Fibroblast of skin of left quadriceps (primary cell): ENCODE measurements around the gene CXCL6.

Source experiments
- DNase-seq, 2 experiments: peaks; one replicate each; pipeline ENCODE4 v3.0.0-alpha.2; 2013; ENCODE audit warnings: low read depth in 2 of 2

The CXCL6 gene

GRCh38 chr4:73836373-73837279 is at the start of gene CXCL6:
Gene CXCL6 (plus strand): TSS chr4:73836678. CDS start chr4:73836751, 73 bp downstream.
- DNase-seq, result no peak

GRCh38 chr4:73788411-73788810 is 48.1 kb upstream of the CXCL6 start:
- no peak for DNase-seq

GRCh38 chr4:73798842-73799241 is 37.6 kb upstream of the CXCL6 start:
- no peak for DNase-seq

GRCh38 chr4:73800206-73800605 is 36.3 kb upstream of the CXCL6 start:
- DNase-seq, result no peak

GRCh38 chr4:73801692-73802091 is 34.8 kb upstream of the CXCL6 start:
- no peak for DNase-seq

GRCh38 chr4:73803213-73803612 is 33.3 kb upstream of the CXCL6 start:
- no peak for DNase-seq

GRCh38 chr4:73810191-73810590 is 26.3 kb upstream of the CXCL6 start:
- no peak for DNase-seq

GRCh38 chr4:73811841-73812240 is 24.6 kb upstream of the CXCL6 start:
- no peak for DNase-seq

- DNase-seq, result no peak
Observed at GRCh38 chr4:73814679-73815078, 21.8 kb upstream of the CXCL6 start.

- DNase-seq, result no peak
Observed at GRCh38 chr4:73815145-73815544, 21.3 kb upstream of the CXCL6 start.

GRCh38 chr4:73816814-73817213 is 19.7 kb upstream of the CXCL6 start:
- DNase-seq, result peak; percentile 85 to 86

GRCh38 chr4:73817341-73817740 is 19.1 kb upstream of the CXCL6 start:
- no peak for DNase-seq

- no peak for DNase-seq
Observed at GRCh38 chr4:73821325-73821724, 15.2 kb upstream of the CXCL6 start.

- no peak for DNase-seq
Observed at GRCh38 chr4:73822389-73822788, 14.1 kb upstream of the CXCL6 start.

GRCh38 chr4:73822812-73823504 is 13.5 kb upstream of the CXCL6 start:
- no peak for DNase-seq

- no peak for DNase-seq
Observed at GRCh38 chr4:73823760-73824159, 12.7 kb upstream of the CXCL6 start.

GRCh38 chr4:73828956-73829355 is 7.5 kb upstream of the CXCL6 start:
- DNase-seq, result no peak

- peak; percentile 72 to 74 for DNase-seq
Observed at GRCh38 chr4:73831569-73831968, 4.9 kb upstream of the CXCL6 start.

GRCh38 chr4:73832651-73833237 is 3.7 kb upstream of the CXCL6 start:
- peak; percentile 57 to 61 for DNase-seq

- DNase-seq, result no peak
Observed at GRCh38 chr4:73839071-73839470, 2.6 kb downstream of the CXCL6 start.

GRCh38 chr4:73839715-73840114 is 3.2 kb downstream of the CXCL6 start:
- no peak for DNase-seq

- no peak for DNase-seq
Observed at GRCh38 chr4:73841243-73841925, 4.9 kb downstream of the CXCL6 start.
